B cell (primary cell): ENCODE results near the gene CLCA4. TPM values are rescaled to one million over a fixed set of nuclear protein-coding genes. Genes with fewer than 3 reads are reported as not detected.

ENCODE experiments used
- ATAC-seq: fragments of 200-7000 bp; cut with Tn5 transposase; one replicate; pipeline ENCODE4 v1.10.0; 2021; ENCODE audit warnings: low read depth, mild to moderate bottlenecking, moderate number of reproducible peaks, moderate library complexity
- CTCF ChIA-PET: fragments of 350-600 bp; sonication (Branson Sonifier 250); formaldehyde crosslinking; loops from one replicate; lab custom pipeline; 2021; ENCODE audit warnings: antibody characterized with exemption, inconsistent platforms; lab: Charles Lee
- POLR2A ChIA-PET: fragments of 350-600 bp; sonication (Branson Sonifier 250); formaldehyde crosslinking; loops from one replicate; lab custom pipeline; 2021; ENCODE audit warnings: antibody characterized with exemption; lab: Charles Lee
- DNase-seq: peaks from one replicate; pipeline ENCODE4 v3.0.0; 2013
- H2AFZ ChIP-seq: 2 replicates; pipeline ENCODE4 v1.6.1; 2012; ENCODE audit warnings: mild to moderate bottlenecking, low read depth, low read length; ENCODE audit not compliant: insufficient read depth, poor library complexity, severe bottlenecking
- H3K27ac ChIP-seq, 2 donors: 1 replicate in 1 of 2; 2 replicates in 1 of 2; pipeline ENCODE4 v1.5.1; 2012 to 2013; ENCODE audit warnings: low read length in 2 of 2, mild to moderate bottlenecking in 2 of 2, moderate library complexity in 1 of 2
- H3K27me3 ChIP-seq, 4 experiments: fragments of 200-600 bp in 1 of 4; sonication (generic) in 1 of 4; replicated peaks in 1 of 4; 1 replicate in 2 of 4; 2 replicates in 2 of 4; pipeline versions ENCODE4 v1.6.1 to v1.7.0; 2013 to 2016; ENCODE audit warnings: low read length in 3 of 4, mild to moderate bottlenecking in 2 of 4, mixed read lengths in 1 of 4, moderate library complexity in 1 of 4; ENCODE audit not compliant: insufficient read depth in 4 of 4, control insufficient read depth in 3 of 4; ENCODE audit errors: control extremely low read depth in 1 of 4
- H3K36me3 ChIP-seq, 2 experiments: replicated peaks in 1 of 2; 1 replicate in 1 of 2; 2 replicates in 1 of 2; pipeline versions ENCODE4 v1.6.1 to v1.7.1; 2013; ENCODE audit warnings: low read length in 1 of 2; ENCODE audit not compliant: insufficient read depth in 2 of 2, control insufficient read depth in 1 of 2; ENCODE audit errors: control extremely low read depth in 1 of 2, extremely low read depth in 1 of 2
- H3K4me1 ChIP-seq, 2 donors: fragments of 200-600 bp in 1 of 2; sonication (generic) in 1 of 2; 1 replicate in 1 of 2; 2 replicates in 1 of 2; pipeline versions ENCODE4 v1.5.1 to v1.6.1; 2013 to 2017; ENCODE audit warnings: low read length in 2 of 2; ENCODE audit not compliant: control insufficient read depth in 2 of 2, insufficient read depth in 2 of 2
- H3K4me2 ChIP-seq: replicated peaks from 2 replicates; pipeline ENCODE3; 2012; ENCODE audit warnings: mild to moderate bottlenecking, low read depth, low read length; ENCODE audit not compliant: poor library complexity, severe bottlenecking
- H3K4me3 ChIP-seq, 5 experiments: fragments of 200-600 bp in 1 of 5; sonication (generic) in 1 of 5; 1 replicate in 3 of 5; 2 replicates in 2 of 5; pipeline versions ENCODE4 v1.5.1 to v1.7.0; 2011 to 2016; ENCODE audit warnings: low read length in 4 of 5, mild to moderate bottlenecking in 4 of 5, low read depth in 2 of 5, control low read depth in 1 of 5, moderate library complexity in 1 of 5; ENCODE audit not compliant: insufficient read depth in 1 of 5; ENCODE audit errors: control extremely low read depth in 1 of 5, extremely low read depth in 1 of 5
- H3K79me2 ChIP-seq: fragments of 200-600 bp; sonication (generic); one replicate; pipeline ENCODE4 v1.6.0; 2016; ENCODE audit warnings: low read length; ENCODE audit not compliant: control insufficient read depth, insufficient read depth
- H3K9ac ChIP-seq: fragments of 200-600 bp; sonication (generic); 2 replicates; pipeline ENCODE4 v1.6.1; 2017; ENCODE audit warnings: mild to moderate bottlenecking, low read length, moderate library complexity
- H3K9me3 ChIP-seq, 3 donors: one replicate each; pipeline versions ENCODE4 v1.6.1 to v1.7.1; 2013; ENCODE audit warnings: low read length in 2 of 3; ENCODE audit not compliant: control insufficient read depth in 2 of 3, insufficient read depth in 1 of 3; ENCODE audit errors: control extremely low read depth in 1 of 3
- H4K20me1 ChIP-seq: 2 replicates; pipeline ENCODE4 v1.6.0; 2012; ENCODE audit warnings: mild to moderate bottlenecking, low read length; ENCODE audit not compliant: insufficient read depth, control insufficient read depth, poor library complexity, severe bottlenecking
- H3K27ac Mint-ChIP-seq: one replicate; pipeline ENCODE4 v1.8.0; 2021; ENCODE audit warnings: mixed read lengths
- H3K27me3 Mint-ChIP-seq: one replicate; pipeline ENCODE4 v1.8.0; 2021; ENCODE audit warnings: mixed read lengths
- H3K4me1 Mint-ChIP-seq: one replicate; pipeline ENCODE4 v1.8.0; 2021; ENCODE audit warnings: mixed read lengths
- H3K4me3 Mint-ChIP-seq: one replicate; pipeline ENCODE4 v1.8.0; 2021; ENCODE audit warnings: mixed read lengths
- H3K9me3 Mint-ChIP-seq: one replicate; pipeline ENCODE4 v1.8.0; 2022; ENCODE audit warnings: mixed read lengths; ENCODE audit not compliant: insufficient read depth
- CTCF ChIP-seq: fragments of 200-600 bp; IDR thresholded peaks from one replicate; pipeline ENCODE4 v1.8.0; 2022; ENCODE audit warnings: antibody characterized with exemption, mild to moderate bottlenecking
- EZH2 ChIP-seq: IDR thresholded peaks from 2 replicates; pipeline ENCODE4 v1.6.1; 2012; ENCODE audit warnings: borderline replicate concordance, low read depth, mild to moderate bottlenecking, moderate library complexity, low read length; ENCODE audit not compliant: insufficient read depth, poor library complexity, severe bottlenecking
- WGBS: methylation state at CpG from one replicate; pipeline ENCODE4 v1.1.5; 2013; ENCODE audit warnings: missing lambda C conversion rate; ENCODE audit not compliant: insufficient coverage; 5-methylcytosine and 5-hydroxymethylcytosine counted together
- intact Hi-C: fragments of 100-400 bp; cut with micrococcal nuclease; formaldehyde crosslinking; loops from one replicate; pipeline ENCODE4 v1.10.0; 2022
- polyA plus RNA-seq: library from polyadenylated mRNA; depleted of rRNA; stranded (reverse); fragments of >200 nt; gene quantifications from 2 replicates; pipeline ENCODE4 v1.2.3, GENCODE V29; 2012
- total RNA-seq, 2 donors: library from RNA; stranded (reverse); fragments of 120-200 nt in 1 of 2; gene quantifications; 1 replicate in 1 of 2; 2 replicates in 1 of 2; pipeline versions ENCODE4 v1.2.3 to v1.2.4, GENCODE V29; 2013 to 2022

The CLCA4 gene
- total and polyA plus RNA-seq, 2 donors (not counting 1 experiment from before 2014, with no cell fraction given), result not detected

- intact Hi-C loops, result no loop called here
- CTCF ChIA-PET, result no interaction called here
- H3K27ac Mint-ChIP-seq, result no peak overlapping the region
These were observed 27.0 kb downstream of the CLCA4 start for GRCh38 chr1:86573763-86574484.

GRCh38 chr1:86581231-86581630 lies 34.4 kb downstream of the CLCA4 start:
- no peak overlapping the region for H2AFZ ChIP-seq
- Mint-ChIP-seq H3K9me3 (no peaks in the 10 kb centered on the region), H3K27me3 (no peaks in the 10 kb centered on the region), H3K4me1 (no peaks in the 10 kb centered on the region), H3K27ac (no peak overlapping the region), H3K4me3 (no peak overlapping the region)
- H4K20me1 ChIP-seq, result no peaks in the 10 kb centered on the region
- ChIA-PET POLR2A (no interaction called here), CTCF (no interaction called here)
- no CpG with 5 or more reads among the region's 1 CpG for WGBS
- H3K4me3 ChIP-seq, result no peak overlapping the region
- H3K9ac ChIP-seq, result no peak overlapping the region
- TF ChIP-seq EZH2 (no peak), CTCF (no peak)
- no peaks in the 10 kb centered on the region for H3K79me2 ChIP-seq
- no peaks in the 10 kb centered on the region for H3K4me1 ChIP-seq
- no peak overlapping the region for H3K27ac ChIP-seq
- H3K4me2 ChIP-seq, result no peak overlapping the region
- ATAC-seq (no peak), DNase-seq (no peak)
- intact Hi-C loops, result no loop called here
- no peaks in the 10 kb centered on the region for H3K36me3 ChIP-seq
- no peaks in the 10 kb centered on the region for H3K9me3 ChIP-seq
- H3K27me3 ChIP-seq, result no peaks in the 10 kb centered on the region

More at GRCh38 chr1:86573763-86574484, 27.0 kb downstream of the CLCA4 start:
- Histone ChIP-seq H3K4me3 (no peak overlapping the region), H3K36me3 (no peaks in the 10 kb centered on the region), H3K79me2 (no peaks in the 10 kb centered on the region), H2AFZ (no peak overlapping the region), H3K4me2 (no peak overlapping the region), H3K27me3 (no peaks in the 10 kb centered on the region), H3K27ac (no peak overlapping the region), H3K4me1 (no peaks in the 10 kb centered on the region), H4K20me1 (no peaks in the 10 kb centered on the region), H3K9me3 (no peaks in the 10 kb centered on the region), H3K9ac (no peak overlapping the region)
- TF ChIP-seq CTCF, result no peak
- no peak overlapping the region for H3K4me3 Mint-ChIP-seq
- ATAC-seq (no peak), DNase-seq (no peak)
- peaks cover 1% of the 10 kb centered on the region for H3K4me1 Mint-ChIP-seq
- 100% methylated on average over 1 of the region's 2 CpGs for WGBS
- POLR2A ChIA-PET, result no interaction called here
- H3K27me3 Mint-ChIP-seq, result no peaks in the 10 kb centered on the region
- H3K9me3 Mint-ChIP-seq, result no peaks in the 10 kb centered on the region
